Measurements from ENCODE around the gene BIN2. TPM values are rescaled to one million over a fixed set of nuclear protein-coding genes. Genes with fewer than 3 reads are reported as not detected.
A peak's percentile ranks its signal among the peaks of the same experiment; 100 is the strongest.

BIN2 gene
- total and polyA plus RNA-seq, 12 donors: 0.57 to 13.2 (median 1.5) TPM

- H3K27me3 ChIP-seq: no peaks in the 10 kb centered on the region
- no peaks in the 10 kb centered on the region for H3K9me3 ChIP-seq
- H3K36me3 ChIP-seq: no peaks in the 10 kb centered on the region
- DNase-seq: no peak
- H3K4me1 ChIP-seq: peaks cover 0 to 84% (median 0%) of the 10 kb centered on the region in 9 donors
- no peak for ATAC-seq
- 90 to 92% methylated on average over 4 of the region's 4 CpGs for WGBS, 2 donors
- H3K27ac ChIP-seq: peak overlapping the region in 1 of 10 donors; percentile 99
- no peak for TF ChIP-seq CTCF (IDR thresholded peaks at IDR 0.05)
- H3K4me3 ChIP-seq: no peak overlapping the region
- intact Hi-C loops (cut with DNase I): no loop called here
Observed at GRCh38 chr12:51324953-51325352, 979 bp upstream of the BIN2 start.

- DNase-seq (no peak), ATAC-seq (peak in 3 of 8 donors; percentile 6 to 32 (median 18))
- Histone ChIP-seq H3K27ac (peak overlapping the region in 5 of 10 donors; percentile 39 to 99 (median 58)), H3K36me3 (no peaks in the 10 kb centered on the region), H3K4me3 (peak overlapping the region in 6 of 10 donors; percentile 27 to 70 (median 38)), H3K9me3 (no peaks in the 10 kb centered on the region), H3K27me3 (no peaks in the 10 kb centered on the region), H3K4me1 (peaks cover 0 to 84% (median 0%) of the 10 kb centered on the region in 9 donors)
- intact Hi-C loops (cut with DNase I): no loop called here
- 85 to 88% methylated on average over 15 of the region's 15 CpGs for WGBS, 2 donors
- no peak for TF ChIP-seq CTCF (IDR thresholded peaks at IDR 0.05)
Observed at GRCh38 chr12:51323317-51323960, 535 bp downstream of the BIN2 start.

GRCh38 chr12:51322452-51322851 lies 1.5 kb downstream of the BIN2 start:
- WGBS, 2 donors: 83 to 86% methylated on average over 5 of the region's 5 CpGs
- no peak for DNase-seq
- Histone ChIP-seq H3K27ac (peak overlapping the region in 2 of 10 donors; percentile 15 to 99), H3K36me3 (peaks cover 0 to 3% (median 0%) of the 10 kb centered on the region in 9 donors), H3K4me1 (peaks cover 0 to 82% (median 0%) of the 10 kb centered on the region in 9 donors), H3K27me3 (no peaks in the 10 kb centered on the region), H3K4me3 (peak overlapping the region in 1 of 10 donors; percentile 70), H3K9me3 (no peaks in the 10 kb centered on the region)
- TF ChIP-seq CTCF (IDR thresholded peaks at IDR 0.05): no peak
- ATAC-seq: no peak
- intact Hi-C loops (cut with DNase I): no loop called here

- no peaks in the 10 kb centered on the region for H3K9me3 ChIP-seq
- 78 to 87% methylated on average over 3 of the region's 3 CpGs for WGBS, 2 donors
- H3K27ac ChIP-seq: peak overlapping the region in 1 of 10 donors; percentile 99
- H3K4me1 ChIP-seq: peaks cover 0 to 80% (median 0%) of the 10 kb centered on the region in 9 donors
- no peaks in the 10 kb centered on the region for H3K27me3 ChIP-seq
- ATAC-seq: no peak
- TF ChIP-seq CTCF (IDR thresholded peaks at IDR 0.05): no peak
- H3K36me3 ChIP-seq: peaks cover 0 to 3% (median 0%) of the 10 kb centered on the region in 9 donors
- DNase-seq: no peak
- intact Hi-C loops (cut with DNase I): no loop called here
- peak overlapping the region in 1 of 10 donors; percentile 70 for H3K4me3 ChIP-seq
Observed at GRCh38 chr12:51321882-51322281, 2.1 kb downstream of the BIN2 start.
